ENCODE data around the gene IGFLR1.

The IGFLR1 gene

DNA sequence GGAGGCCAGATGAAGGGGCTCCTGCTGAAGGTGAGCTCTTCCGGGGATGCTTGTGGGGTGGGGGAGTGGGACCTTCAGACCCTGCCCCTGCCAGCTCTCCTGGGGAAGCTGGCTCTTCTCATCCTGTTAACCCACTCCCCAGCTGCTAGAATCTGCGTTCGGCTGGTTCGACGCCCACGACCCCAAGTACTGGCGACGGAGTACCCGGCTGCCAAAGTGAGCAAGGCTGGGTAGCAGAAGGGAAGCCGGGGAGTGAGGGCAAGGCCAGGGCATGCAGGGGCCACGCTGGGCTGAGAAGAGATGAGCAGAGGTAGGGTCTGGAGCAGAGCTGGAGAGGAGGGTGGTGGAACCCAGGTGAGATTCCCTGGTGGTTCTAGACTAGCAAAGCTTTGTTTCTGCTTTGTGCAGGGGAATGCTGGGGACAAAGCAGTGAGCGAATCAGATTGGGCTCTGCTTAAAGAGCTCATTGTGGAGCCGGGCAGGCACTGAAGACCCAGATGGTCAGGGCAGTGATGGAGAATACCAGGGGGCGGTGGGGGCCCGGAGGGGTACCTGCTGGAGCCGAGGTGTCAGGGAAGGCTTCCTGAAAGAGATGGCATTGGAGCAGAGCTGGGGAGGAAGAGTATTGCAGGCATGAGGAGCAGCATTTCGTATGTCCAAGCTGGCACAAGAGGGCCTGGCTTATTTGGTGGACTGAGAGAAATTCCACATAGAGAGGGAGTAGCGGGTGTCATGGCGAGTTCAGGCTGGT is 14.1 kb downstream of the IGFLR1 start:
- Histone ChIP-seq H2AFZ (ENCODE audit: low read length) (no peak overlapping the region), H3K18ac (ENCODE audit: low read length) (no peak overlapping the region), H3K4me1 (ENCODE audit: control insufficient read depth in 2 of 2, insufficient read depth in 1 of 2, low read depth in 1 of 2, low read length in 2 of 2) (no peaks in the 10 kb centered on the region), H2BK120ac (ENCODE audit: low read depth, low read length) (no peak overlapping the region), H2AK5ac (ENCODE audit: low read depth, low read length) (no peak overlapping the region), H3K14ac (ENCODE audit: low read length) (no peak overlapping the region), H3K4ac (ENCODE audit: low read length) (no peak overlapping the region), H3K27me3 (ENCODE audit: control insufficient read depth in 3 of 3, insufficient read depth in 3 of 3, low read depth in 1 of 3, low read length in 3 of 3) (no peaks in the 10 kb centered on the region), H3K27ac (replicated peaks; ENCODE audit: low read length) (no peak overlapping the region), H3K9ac (ENCODE audit: low read depth, low read length, poor library complexity) (no peak overlapping the region), H3K23ac (ENCODE audit: low read depth, low read length, poor library complexity) (no peak overlapping the region), H3K4me2 (ENCODE audit: insufficient read depth, low read length, poor library complexity, severe bottlenecking) (no peak overlapping the region), H4K8ac (ENCODE audit: low read depth, low read length) (no peak overlapping the region), H4K91ac (ENCODE audit: low read depth, low read length, poor library complexity) (no peak overlapping the region), H2BK5ac (ENCODE audit: low read length) (no peak overlapping the region), H2BK12ac (ENCODE audit: low read length) (no peak overlapping the region), H3K4me3 (ENCODE audit: low read length in 2 of 2) (no peak overlapping the region), H3K36me3 (replicated peaks in 1 of 2; ENCODE audit: control insufficient read depth in 2 of 2, insufficient read depth in 2 of 2, low read length in 2 of 2) (peaks cover 82 to 97% of the 10 kb centered on the region in 2 donors), H2BK15ac (ENCODE audit: low read length) (no peak overlapping the region), H3K9me3 (replicated peaks in 1 of 2; ENCODE audit: control insufficient read depth in 2 of 2, insufficient read depth in 1 of 2, low read depth in 1 of 2, low read length in 2 of 2) (no peaks in the 10 kb centered on the region), H3K79me1 (ENCODE audit: low read depth, low read length) (peaks cover 11% of the 10 kb centered on the region)
- whole genome bisulfite sequencing, 2 donors (ENCODE audit: extremely low coverage in 2 of 2, insufficient read length in 2 of 2, insufficient replicate concordance in 1 of 2), result no CpG with 5 or more reads among the region's 19 CpGs
- no peak for DNase-seq (ENCODE audit: low spot score)

DNA sequence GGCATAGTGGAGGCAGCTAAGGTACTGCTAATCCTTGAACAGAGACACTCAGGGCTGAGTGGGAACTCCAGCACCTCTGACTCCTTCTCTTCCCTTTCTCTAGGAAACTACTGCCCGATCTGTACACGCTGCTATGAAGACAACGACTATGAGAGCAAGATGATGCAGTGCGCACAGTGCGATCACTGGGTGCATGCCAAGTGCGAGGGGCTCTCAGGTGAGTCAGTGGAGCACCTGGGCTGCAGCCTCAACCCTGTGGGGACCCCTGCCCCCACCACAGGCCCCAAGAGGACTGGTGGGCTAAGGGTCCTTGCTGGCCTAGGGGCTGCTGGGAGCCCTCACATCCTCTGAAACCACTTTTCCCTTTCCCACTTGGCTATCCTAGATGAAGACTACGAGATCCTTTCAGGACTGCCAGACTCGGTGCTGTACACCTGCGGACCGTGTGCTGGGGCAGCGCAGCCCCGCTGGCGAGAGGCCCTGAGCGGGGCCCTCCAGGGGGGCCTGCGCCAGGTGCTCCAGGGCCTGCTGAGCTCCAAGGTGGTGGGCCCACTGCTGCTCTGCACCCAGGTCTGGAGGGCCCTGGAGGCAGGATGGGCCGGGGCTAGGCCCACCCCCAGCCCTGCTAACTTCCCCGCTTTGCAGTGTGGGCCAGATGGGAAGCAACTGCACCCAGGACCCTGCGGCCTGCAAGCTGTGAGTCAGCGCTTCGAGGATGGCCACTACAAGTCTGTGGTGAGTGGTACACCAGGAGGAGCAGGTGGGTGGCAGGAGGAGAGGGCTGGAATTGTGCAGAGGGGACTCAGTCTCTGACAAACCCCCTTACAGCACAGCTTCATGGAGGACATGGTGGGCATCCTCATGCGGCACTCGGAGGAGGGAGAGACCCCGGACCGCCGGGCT is 14.9 kb downstream of the IGFLR1 start:
- WGBS, 2 donors (ENCODE audit: extremely low coverage in 2 of 2, insufficient read length in 2 of 2, insufficient replicate concordance in 1 of 2), result no CpG with 5 or more reads among the region's 25 CpGs

DNA sequence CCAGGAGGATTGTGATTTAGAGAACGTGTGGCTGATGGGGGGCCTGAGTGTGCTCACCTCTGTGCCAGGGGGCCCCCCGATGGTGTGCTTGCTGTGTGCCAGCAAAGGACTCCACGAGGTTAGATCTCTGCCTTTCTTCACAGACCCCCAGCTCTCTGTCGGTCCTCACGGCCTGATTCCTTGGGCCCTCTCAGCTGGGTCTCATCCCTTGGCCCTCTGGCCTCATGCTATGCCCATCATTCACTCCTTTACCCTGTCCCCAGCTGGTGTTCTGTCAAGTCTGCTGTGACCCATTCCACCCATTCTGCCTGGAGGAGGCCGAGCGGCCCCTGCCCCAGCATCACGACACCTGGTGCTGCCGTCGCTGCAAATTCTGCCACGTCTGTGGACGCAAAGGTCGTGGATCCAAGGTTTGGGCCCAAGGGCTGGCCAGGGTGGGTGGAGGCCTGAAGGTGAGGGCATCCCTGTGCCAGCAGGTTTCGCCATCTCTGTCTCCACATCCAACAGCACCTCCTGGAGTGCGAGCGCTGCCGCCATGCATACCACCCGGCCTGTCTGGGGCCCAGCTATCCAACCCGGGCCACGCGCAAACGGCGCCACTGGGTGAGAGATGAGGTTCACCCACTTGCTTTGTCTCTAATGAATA is 16.9 kb downstream of the IGFLR1 start:
- Histone ChIP-seq H4K8ac (ENCODE audit: low read depth, low read length) (no peak overlapping the region), H2BK120ac (ENCODE audit: low read depth, low read length) (no peak overlapping the region), H2AK5ac (ENCODE audit: low read depth, low read length) (no peak overlapping the region), H3K4me2 (ENCODE audit: insufficient read depth, low read length, poor library complexity, severe bottlenecking) (no peak overlapping the region), H3K27ac (replicated peaks; ENCODE audit: low read length) (no peak overlapping the region), H4K91ac (ENCODE audit: low read depth, low read length, poor library complexity) (no peak overlapping the region), H3K9me3 (replicated peaks in 1 of 2; ENCODE audit: control insufficient read depth in 2 of 2, insufficient read depth in 1 of 2, low read depth in 1 of 2, low read length in 2 of 2) (no peaks in the 10 kb centered on the region), H3K27me3 (ENCODE audit: control insufficient read depth in 3 of 3, insufficient read depth in 3 of 3, low read depth in 1 of 3, low read length in 3 of 3) (no peaks in the 10 kb centered on the region), H3K4me1 (ENCODE audit: control insufficient read depth in 2 of 2, insufficient read depth in 1 of 2, low read depth in 1 of 2, low read length in 2 of 2) (no peaks in the 10 kb centered on the region), H2BK12ac (ENCODE audit: low read length) (no peak overlapping the region), H3K23ac (ENCODE audit: low read depth, low read length, poor library complexity) (no peak overlapping the region), H3K18ac (ENCODE audit: low read length) (no peak overlapping the region), H3K4ac (ENCODE audit: low read length) (no peak overlapping the region), H3K4me3 (ENCODE audit: low read length in 2 of 2) (no peak overlapping the region), H2BK5ac (ENCODE audit: low read length) (no peak overlapping the region), H3K9ac (ENCODE audit: low read depth, low read length, poor library complexity) (peak overlapping the region; percentile 63), H2BK15ac (ENCODE audit: low read length) (no peak overlapping the region), H3K36me3 (replicated peaks in 1 of 2; ENCODE audit: control insufficient read depth in 2 of 2, insufficient read depth in 2 of 2, low read length in 2 of 2) (peaks cover 84 to 95% of the 10 kb centered on the region in 2 donors), H3K14ac (ENCODE audit: low read length) (no peak overlapping the region), H2AFZ (ENCODE audit: low read length) (no peak overlapping the region), H3K79me1 (ENCODE audit: low read depth, low read length) (peaks cover 10% of the 10 kb centered on the region)
- DNase-seq (ENCODE audit: low spot score), result no peak
- WGBS, 2 donors (ENCODE audit: extremely low coverage in 2 of 2, insufficient read length in 2 of 2, insufficient replicate concordance in 1 of 2), result no CpG with 5 or more reads among the region's 23 CpGs

More for the DNA sequence above, 14.9 kb downstream of the IGFLR1 start:
- peaks cover 13% of the 10 kb centered on the region for H3K79me1 ChIP-seq (ENCODE audit: low read depth, low read length)
- no peak overlapping the region for H3K27ac ChIP-seq (replicated peaks; ENCODE audit: low read length)
- no peak overlapping the region for H2BK12ac ChIP-seq (ENCODE audit: low read length)
- no peak overlapping the region for H4K91ac ChIP-seq (ENCODE audit: low read depth, low read length, poor library complexity)
- no peak overlapping the region for H4K8ac ChIP-seq (ENCODE audit: low read depth, low read length)
- no peak overlapping the region for H2BK120ac ChIP-seq (ENCODE audit: low read depth, low read length)
- H3K36me3 ChIP-seq (replicated peaks in 1 of 2; ENCODE audit: control insufficient read depth in 2 of 2, insufficient read depth in 2 of 2, low read length in 2 of 2), result peaks cover 89 to 98% of the 10 kb centered on the region in 2 donors
- H3K27me3 ChIP-seq (ENCODE audit: control insufficient read depth in 3 of 3, insufficient read depth in 3 of 3, low read depth in 1 of 3, low read length in 3 of 3), result no peaks in the 10 kb centered on the region
- H3K14ac ChIP-seq (ENCODE audit: low read length), result no peak overlapping the region
- no peak overlapping the region for H3K4ac ChIP-seq (ENCODE audit: low read length)
- H2BK15ac ChIP-seq (ENCODE audit: low read length), result no peak overlapping the region
- no peak overlapping the region for H3K23ac ChIP-seq (ENCODE audit: low read depth, low read length, poor library complexity)
- H2BK5ac ChIP-seq (ENCODE audit: low read length), result no peak overlapping the region
- H3K9me3 ChIP-seq (replicated peaks in 1 of 2; ENCODE audit: control insufficient read depth in 2 of 2, insufficient read depth in 1 of 2, low read depth in 1 of 2, low read length in 2 of 2), result no peaks in the 10 kb centered on the region
- H2AK5ac ChIP-seq (ENCODE audit: low read depth, low read length), result no peak overlapping the region
- no peak overlapping the region for H3K18ac ChIP-seq (ENCODE audit: low read length)
- DNase-seq (ENCODE audit: low spot score), result no peak
- peak overlapping the region; percentile 77 for H3K9ac ChIP-seq (ENCODE audit: low read depth, low read length, poor library complexity)
- H3K4me3 ChIP-seq (ENCODE audit: low read length in 2 of 2), result no peak overlapping the region
- no peak overlapping the region for H3K4me2 ChIP-seq (ENCODE audit: insufficient read depth, low read length, poor library complexity, severe bottlenecking)
- no peaks in the 10 kb centered on the region for H3K4me1 ChIP-seq (ENCODE audit: control insufficient read depth in 2 of 2, insufficient read depth in 1 of 2, low read depth in 1 of 2, low read length in 2 of 2)
- no peak overlapping the region for H2AFZ ChIP-seq (ENCODE audit: low read length)

DNA sequence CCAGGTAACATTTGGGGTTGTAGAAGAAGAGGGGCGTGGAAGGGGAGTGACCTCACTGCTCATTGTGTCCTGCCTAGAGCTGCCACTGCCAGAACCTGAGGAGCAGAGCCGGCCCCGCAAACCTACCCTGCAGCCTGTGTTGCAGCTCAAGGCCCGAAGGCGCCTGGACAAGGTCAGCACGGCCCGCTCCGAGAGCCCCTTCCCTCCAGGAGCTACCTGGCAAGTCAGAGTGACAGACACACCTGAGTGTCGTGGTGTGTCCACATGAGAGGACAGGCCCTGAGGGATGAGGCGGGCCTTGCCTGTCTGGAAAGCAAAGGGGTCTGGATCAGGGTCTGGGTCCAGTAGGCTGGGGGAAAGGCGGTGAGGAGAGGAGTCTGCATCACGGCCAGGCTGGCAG is 17.7 kb downstream of the IGFLR1 start:
- WGBS, 2 donors (ENCODE audit: extremely low coverage in 2 of 2, insufficient read length in 2 of 2, insufficient replicate concordance in 1 of 2), result no CpG with 5 or more reads among the region's 12 CpGs
- Histone ChIP-seq H3K79me1 (ENCODE audit: low read depth, low read length) (peaks cover 13% of the 10 kb centered on the region), H3K36me3 (replicated peaks in 1 of 2; ENCODE audit: control insufficient read depth in 2 of 2, insufficient read depth in 2 of 2, low read length in 2 of 2) (peaks cover 80 to 95% of the 10 kb centered on the region in 2 donors), H2BK12ac (ENCODE audit: low read length) (no peak overlapping the region), H2AFZ (ENCODE audit: low read length) (no peak overlapping the region), H2BK5ac (ENCODE audit: low read length) (peak overlapping the region; percentile 22), H3K4ac (ENCODE audit: low read length) (no peak overlapping the region), H3K27ac (replicated peaks; ENCODE audit: low read length) (no peak overlapping the region), H2BK15ac (ENCODE audit: low read length) (no peak overlapping the region), H3K4me2 (ENCODE audit: insufficient read depth, low read length, poor library complexity, severe bottlenecking) (no peak overlapping the region), H3K9me3 (replicated peaks in 1 of 2; ENCODE audit: control insufficient read depth in 2 of 2, insufficient read depth in 1 of 2, low read depth in 1 of 2, low read length in 2 of 2) (no peaks in the 10 kb centered on the region), H3K23ac (ENCODE audit: low read depth, low read length, poor library complexity) (no peak overlapping the region), H2BK120ac (ENCODE audit: low read depth, low read length) (no peak overlapping the region), H3K4me1 (ENCODE audit: control insufficient read depth in 2 of 2, insufficient read depth in 1 of 2, low read depth in 1 of 2, low read length in 2 of 2) (no peaks in the 10 kb centered on the region), H2AK5ac (ENCODE audit: low read depth, low read length) (no peak overlapping the region), H3K27me3 (ENCODE audit: control insufficient read depth in 3 of 3, insufficient read depth in 3 of 3, low read depth in 1 of 3, low read length in 3 of 3) (no peaks in the 10 kb centered on the region), H3K18ac (ENCODE audit: low read length) (no peak overlapping the region), H3K9ac (ENCODE audit: low read depth, low read length, poor library complexity) (no peak overlapping the region), H3K14ac (ENCODE audit: low read length) (no peak overlapping the region), H3K4me3 (ENCODE audit: low read length in 2 of 2) (no peak overlapping the region), H4K91ac (ENCODE audit: low read depth, low read length, poor library complexity) (no peak overlapping the region), H4K8ac (ENCODE audit: low read depth, low read length) (peak overlapping the region; percentile 43)
- no peak for DNase-seq (ENCODE audit: low spot score)

All from neuronal stem cell (in vitro differentiated cells).